CD4-positive, alpha-beta T cell treated with Interferon alpha-2 for 1 hour (primary cell): ENCODE data around the gene OR5A2.
"Not testable (repeated sequence)": the region's sequence is repeated elsewhere in the genome, so short reads cannot be mapped to it uniquely, and the experiment has no call there.

Experiments used
- DNase-seq, 2 donors: peaks; one replicate each; pipeline ENCODE4 v3.0.0-alpha.2; 2020 to 2022

Gene OR5A2, protein sequence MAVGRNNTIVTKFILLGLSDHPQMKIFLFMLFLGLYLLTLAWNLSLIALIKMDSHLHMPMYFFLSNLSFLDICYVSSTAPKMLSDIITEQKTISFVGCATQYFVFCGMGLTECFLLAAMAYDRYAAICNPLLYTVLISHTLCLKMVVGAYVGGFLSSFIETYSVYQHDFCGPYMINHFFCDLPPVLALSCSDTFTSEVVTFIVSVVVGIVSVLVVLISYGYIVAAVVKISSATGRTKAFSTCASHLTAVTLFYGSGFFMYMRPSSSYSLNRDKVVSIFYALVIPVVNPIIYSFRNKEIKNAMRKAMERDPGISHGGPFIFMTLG

DNA sequence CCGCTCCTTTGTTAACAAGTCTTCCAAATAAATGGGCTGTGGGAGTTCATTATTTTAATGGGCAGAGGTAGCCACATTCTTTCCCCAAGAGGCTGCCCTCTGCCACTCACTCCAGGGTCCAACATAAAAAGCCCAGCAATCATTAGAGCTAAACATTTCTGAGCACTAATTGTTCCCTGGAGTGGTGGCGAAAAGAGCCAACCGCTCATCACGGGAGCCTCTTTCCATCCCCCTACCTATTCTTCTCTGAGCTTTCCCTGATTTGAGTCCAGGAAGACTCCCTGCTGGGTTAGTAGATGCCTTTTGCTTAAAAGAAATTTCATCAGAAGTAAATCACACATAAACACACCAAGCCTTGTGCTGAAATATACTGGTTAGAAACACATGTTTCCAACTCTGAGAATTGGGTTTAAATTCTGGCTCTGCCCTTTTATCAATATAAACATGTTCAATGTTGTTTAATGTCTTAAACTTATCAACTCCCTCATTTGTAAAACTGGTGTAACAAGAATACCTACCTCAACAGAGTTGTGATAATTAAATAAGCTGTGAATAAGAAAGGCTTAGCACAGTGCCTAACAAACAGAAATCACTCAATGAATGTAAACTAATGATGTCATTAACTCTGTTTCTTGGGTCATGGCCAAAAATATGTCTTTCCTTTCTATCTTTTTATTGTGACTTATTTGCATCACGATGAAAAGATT, at the start of gene OR5A2:
Gene OR5A2 (minus strand): TSS at position 53 of the 707 bp plus-strand sequence. CDS start 3,460 bp downstream, outside the sequence.
- DNase-seq, result no peak

GRCh38 chr11:59475176-59475575, 49.0 kb upstream of the OR5A2 start:
- no peak for DNase-seq

DNA sequence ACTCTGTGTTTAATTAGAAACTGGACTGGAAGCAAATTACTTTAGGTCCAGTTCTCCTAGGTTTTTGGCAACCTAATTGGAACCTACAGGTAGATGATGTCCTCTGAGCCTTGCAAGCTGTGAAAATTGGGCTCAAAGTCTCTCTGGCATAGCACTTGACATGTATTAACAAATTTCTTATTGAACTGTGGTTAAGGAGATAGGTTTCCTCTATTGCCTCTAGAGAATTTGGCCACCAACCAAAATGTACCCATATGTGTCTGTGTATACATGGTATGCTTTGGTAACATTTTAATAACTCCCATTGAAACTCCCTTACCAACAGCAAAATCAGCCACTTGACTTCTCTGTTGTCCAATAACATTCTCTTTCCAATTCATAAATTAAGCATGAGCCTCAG, 46.8 kb upstream of the OR5A2 start, which contains the start of gene OR4D10:
Gene OR4D10 (plus strand): TSS at position 301 of the 400 bp plus-strand sequence. CDS start 4,115 bp downstream, outside the sequence.
- no peak for DNase-seq

- no peak for DNase-seq
Observed at GRCh38 chr11:59463190-59463641, 37.0 kb upstream of the OR5A2 start.

GRCh38 chr11:59459916-59460315, 33.7 kb upstream of the OR5A2 start:
- no peak for DNase-seq

DNA sequence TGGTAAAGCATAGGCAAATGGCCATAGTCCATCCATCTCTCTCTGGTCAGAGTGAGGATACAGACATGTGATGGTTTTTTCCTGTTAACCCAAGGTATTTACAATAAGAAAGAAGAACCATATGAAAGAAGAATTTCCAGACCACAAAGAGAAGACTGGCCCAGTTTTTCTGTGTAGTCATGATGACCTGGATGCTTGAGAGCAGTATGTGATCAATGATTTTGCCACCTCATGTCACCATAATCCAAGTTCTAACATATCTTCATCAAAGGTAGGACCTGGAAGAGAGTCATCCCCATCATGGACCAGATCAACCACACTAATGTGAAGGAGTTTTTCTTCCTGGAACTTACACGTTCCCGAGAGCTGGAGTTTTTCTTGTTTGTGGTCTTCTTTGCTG, 30.4 kb upstream of the OR5A2 start, which contains the start of gene OR4D6:
Gene OR4D6 (plus strand): TSS at position 301 of the 400 bp plus-strand sequence. CDS start 0 bp downstream, at position 301.
- DNase-seq, result no peak

DNA sequence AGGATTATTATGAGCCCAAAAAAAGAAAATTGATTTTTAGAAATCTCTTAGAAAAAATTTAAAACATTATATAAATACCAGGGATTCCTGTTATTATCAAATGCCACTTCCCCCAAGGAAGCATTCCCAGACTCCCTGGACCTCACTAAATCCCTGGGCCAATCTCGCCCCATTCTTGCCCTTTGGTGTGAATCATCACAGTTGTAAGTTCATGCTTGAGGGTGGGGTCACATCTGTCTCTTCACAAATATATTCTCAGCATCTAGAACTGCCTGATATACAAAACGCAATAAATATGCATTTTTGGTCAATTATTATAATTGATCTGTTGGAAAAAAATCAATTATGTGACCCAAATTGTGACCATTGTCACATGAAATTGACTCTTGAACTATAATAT, 22.3 kb upstream of the OR5A2 start:
- no peak for DNase-seq

GRCh38 chr11:59445624-59446023, 19.4 kb upstream of the OR5A2 start:
- not testable (repeated sequence) for DNase-seq

- DNase-seq, result no peak
Observed at GRCh38 chr11:59437770-59438169, 11.6 kb upstream of the OR5A2 start.

DNA sequence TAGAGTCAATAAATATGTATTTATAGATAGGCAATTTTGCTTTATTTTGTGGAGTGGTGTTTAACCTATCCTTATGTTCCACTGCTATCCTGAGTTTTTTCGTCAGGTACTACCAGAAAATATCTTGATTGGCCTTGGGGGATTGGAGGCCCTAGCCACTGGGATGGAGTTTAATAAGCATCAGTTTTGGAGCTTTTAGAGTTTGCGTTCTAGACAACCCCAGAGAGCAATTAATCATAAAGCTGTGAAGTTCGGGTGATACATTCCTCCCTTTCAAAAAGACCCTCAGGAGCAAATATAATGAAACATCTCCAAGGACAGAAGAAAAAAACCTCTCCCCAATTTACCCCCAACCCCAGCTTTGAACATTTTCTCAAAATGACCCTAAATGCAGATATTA, 10.0 kb upstream of the OR5A2 start, which contains the start of gene OR5A1:
Gene OR5A1 (plus strand): TSS at position 301 of the 400 bp plus-strand sequence. CDS start 6,700 bp downstream, outside the sequence.
- no peak for DNase-seq

DNA sequence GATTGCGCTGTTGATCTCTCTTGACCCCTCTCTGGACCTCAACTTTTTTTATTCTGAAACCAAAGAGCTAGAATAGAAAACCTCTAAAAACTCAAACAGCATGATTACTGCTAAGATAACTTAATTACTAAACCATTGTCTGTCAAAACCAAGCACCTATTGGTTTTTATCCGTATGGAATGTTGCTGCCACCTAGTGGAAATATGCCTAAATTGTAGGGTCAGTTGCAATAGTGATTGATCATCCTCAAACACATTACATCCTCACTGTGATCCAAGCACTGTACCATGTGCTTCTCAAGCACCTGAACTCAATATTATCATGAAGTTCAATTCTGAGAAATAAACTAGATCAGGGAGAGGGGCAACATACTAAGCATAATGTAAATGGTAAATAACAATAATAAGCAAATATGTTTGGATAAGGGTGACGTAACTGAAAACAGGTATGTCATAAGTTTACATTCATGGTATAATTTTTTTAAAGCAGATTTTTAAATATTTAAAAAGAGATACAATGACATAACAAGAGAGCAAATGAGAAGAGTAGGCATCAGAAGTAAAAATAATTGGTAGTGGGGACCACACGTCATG, 3.8 kb upstream of the OR5A2 start:
- peak; percentile 41 to 71 for DNase-seq

DNA sequence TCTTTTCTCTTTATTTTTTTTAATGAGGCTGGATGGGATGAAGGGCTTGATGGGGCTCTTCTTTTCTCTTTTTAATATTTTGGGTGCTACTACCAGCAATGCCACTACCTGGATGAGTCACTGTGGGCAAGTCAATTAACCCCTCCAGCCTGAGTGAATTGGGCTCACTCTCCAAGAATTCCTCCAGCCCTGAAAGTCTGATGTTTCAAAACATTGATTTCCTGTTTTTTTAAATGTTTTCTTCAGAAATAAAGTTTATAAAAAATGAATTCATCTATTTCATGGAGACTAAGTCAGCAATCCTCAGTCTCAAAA, 812 bp upstream of the OR5A2 start:
- no peak for DNase-seq

DNA sequence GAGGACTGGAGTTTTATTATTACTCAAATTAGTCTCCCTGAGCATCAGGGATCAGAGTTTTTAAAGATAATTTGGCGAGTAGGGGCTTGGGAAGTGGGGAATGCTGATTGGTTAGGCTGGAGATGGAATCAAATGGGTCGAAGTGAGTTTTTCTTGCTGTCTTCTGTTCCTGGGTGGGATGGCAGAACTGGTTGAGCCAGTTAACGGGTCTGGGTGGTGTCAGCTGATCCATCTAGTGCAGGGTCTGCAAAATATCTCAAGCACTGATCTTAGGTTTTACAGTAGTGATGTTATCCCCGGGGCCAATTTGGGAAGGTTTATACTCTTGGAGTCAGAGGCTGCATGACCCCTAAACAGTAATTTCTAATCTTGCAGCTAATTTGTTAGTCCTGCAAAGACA, 1.1 kb downstream of the OR5A2 start:
- no peak for DNase-seq

DNA sequence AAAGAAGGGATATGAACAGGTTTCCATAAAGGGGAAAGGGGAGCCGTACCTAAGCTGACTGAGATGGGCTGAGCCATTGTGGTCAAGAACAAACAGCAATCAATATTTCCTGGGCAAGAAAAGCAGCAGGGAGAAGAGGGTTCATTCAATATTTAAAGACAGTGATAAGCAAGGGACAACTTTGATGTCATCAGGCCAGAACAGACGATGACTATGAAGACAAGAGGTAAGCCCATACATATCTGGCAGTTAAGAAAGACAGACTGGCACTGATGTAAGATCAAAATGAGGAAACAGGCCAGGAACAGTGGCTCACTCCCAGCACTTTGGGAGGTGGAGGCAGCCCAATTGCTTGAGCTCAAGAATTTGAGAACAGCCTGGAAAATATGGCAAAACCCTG, 2.4 kb downstream of the OR5A2 start:
- no peak for DNase-seq

DNA sequence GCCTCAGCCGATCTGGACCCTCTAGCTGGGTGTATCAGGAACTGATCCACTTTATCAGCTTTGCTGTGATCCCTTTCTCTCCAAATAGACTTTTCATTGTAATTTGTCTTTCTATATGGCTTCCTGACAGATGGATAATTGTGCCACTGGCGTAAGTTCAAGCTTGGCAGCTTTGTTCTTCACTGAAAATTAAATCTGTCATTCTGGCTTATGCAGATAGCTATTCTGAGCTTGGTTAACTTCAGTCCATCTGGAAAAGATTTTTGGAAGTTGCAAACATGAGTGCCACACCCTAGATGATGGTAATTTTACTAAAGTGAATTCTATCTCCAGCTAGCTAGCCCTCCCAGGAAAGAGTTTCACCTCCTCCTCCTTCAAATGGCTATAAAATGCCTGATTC, 8.1 kb downstream of the OR5A2 start:
- DNase-seq, result no peak

DNA sequence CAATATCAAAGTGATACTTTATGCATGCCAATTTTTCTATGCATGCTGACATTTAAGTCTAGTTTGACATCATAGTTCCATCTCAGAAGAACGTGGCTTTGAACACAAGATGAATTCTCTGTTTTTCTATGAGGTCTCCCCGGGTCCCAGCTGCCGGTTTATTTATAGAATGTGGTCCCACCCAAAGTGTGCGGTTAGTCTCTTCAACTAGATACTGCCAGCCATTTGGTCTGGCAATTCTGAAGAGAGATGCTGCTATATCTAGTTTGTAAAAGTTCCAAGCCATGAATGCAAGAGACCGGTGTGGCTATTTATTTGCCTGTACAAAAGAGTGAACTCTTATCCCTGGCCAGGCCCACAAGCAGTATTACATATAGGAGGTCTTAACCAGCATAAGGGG, 9.2 kb downstream of the OR5A2 start:
- DNase-seq, result no peak

GRCh38 chr11:59416613-59417012, 9.6 kb downstream of the OR5A2 start:
- DNase-seq, result no peak

GRCh38 chr11:59415111-59415510, 11.1 kb downstream of the OR5A2 start:
- no peak for DNase-seq

GRCh38 chr11:59413646-59414045, 12.6 kb downstream of the OR5A2 start:
- no peak for DNase-seq

- no peak for DNase-seq
Observed at GRCh38 chr11:59403546-59403945, 22.7 kb downstream of the OR5A2 start.

DNA sequence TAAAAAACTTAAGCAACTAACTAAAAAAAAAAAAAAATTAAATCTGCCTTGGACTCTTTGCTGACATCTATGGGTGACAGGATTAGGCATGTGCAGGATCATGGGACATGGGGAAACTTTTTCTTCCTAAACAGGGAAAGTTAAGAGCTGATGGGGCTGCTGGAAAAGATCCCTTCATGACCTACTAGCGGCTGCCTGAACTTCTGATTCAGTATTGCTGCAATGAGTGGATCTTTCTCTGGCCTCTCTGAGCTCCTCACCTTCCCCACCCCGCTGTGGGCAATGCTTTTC, 25.0 kb downstream of the OR5A2 start:
- DNase-seq, result no peak

DNA sequence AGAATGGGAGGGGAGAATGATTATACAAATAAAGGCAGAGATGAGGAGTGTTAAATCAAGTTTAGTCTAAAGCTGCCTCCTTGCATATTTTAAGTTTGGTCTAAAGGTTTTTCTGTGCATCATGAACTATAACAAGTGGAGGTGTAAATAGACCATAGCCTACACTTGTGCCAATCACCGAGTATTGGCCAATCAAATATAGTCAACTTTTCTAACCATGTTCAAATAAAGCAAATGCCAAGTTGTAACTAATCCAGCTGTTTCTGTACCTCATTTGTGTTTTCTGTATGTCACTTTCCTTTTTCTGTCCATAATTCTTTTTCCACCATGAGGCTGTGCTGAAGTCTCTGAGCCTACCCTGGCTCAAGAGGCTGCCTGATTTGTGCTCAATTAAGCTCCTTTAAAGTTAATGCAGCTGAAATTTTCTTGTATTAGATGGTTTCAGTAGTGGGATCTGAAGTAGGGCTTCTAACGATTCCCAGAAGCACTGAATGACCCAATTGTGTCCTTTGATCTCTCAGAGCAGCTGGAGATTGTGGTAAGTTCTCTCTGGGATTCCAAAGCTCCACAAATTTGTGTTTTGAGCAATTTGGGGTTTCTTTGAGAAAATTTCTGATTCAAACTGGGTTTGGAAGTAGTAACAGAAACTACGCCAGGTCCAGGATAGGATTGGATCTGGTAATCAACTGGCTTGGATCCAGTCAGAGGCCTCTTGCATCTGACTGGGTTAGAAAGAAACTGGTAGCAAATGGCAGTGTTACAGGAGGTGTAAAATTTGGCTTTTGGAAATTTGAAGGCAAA, 25.6 kb downstream of the OR5A2 start:
- DNase-seq, result no peak

GRCh38 chr11:59394186-59394585, 32.0 kb downstream of the OR5A2 start:
- no peak for DNase-seq
